HepG2 (cell line): ENCODE measurements around the gene EHD1. TPM values are rescaled to one million over a fixed set of nuclear protein-coding genes. Genes with fewer than 3 reads are reported as not detected.
A peak's percentile ranks its signal among the peaks of the same experiment; 100 is the strongest.

Experiments
- FLYWCH1 ChIP-seq: sonication (generic); formaldehyde crosslinking; IDR thresholded peaks from 2 replicates; pipeline ENCODE4 v1.8.1; 2023; ENCODE audit warnings: mild to moderate bottlenecking, missing genetic modification reagents
- NAIF1 ChIP-seq: sonication (generic); formaldehyde crosslinking; IDR thresholded peaks from 2 replicates; pipeline ENCODE4 v1.5.0; 2020; ENCODE audit warnings: mild to moderate bottlenecking, missing genetic modification reagents, borderline replicate concordance
- NFE2 ChIP-seq: sonication (generic); formaldehyde crosslinking; IDR thresholded peaks from 2 replicates; pipeline ENCODE4 v1.4.0; 2020; ENCODE audit warnings: missing genetic modification reagents
- NKX3-1 ChIP-seq: sonication (generic); formaldehyde crosslinking; IDR thresholded peaks from 2 replicates; pipeline ENCODE4 v1.5.0; 2020; ENCODE audit warnings: missing genetic modification reagents
- NR2F6 ChIP-seq, 2 experiments: IDR thresholded peaks; 2 replicates each; pipeline ENCODE4 v1.6.1; 2016; ENCODE audit warnings: antibody characterized with exemption in 1 of 2, mild to moderate bottlenecking in 1 of 2
- POLR2AphosphoS5 ChIP-seq: IDR thresholded peaks from 2 replicates; pipeline ENCODE4 v1.6.1; 2012; ENCODE audit warnings: low read depth, low read length
- PRDM15 ChIP-seq: sonication (generic); formaldehyde crosslinking; IDR thresholded peaks from 2 replicates; pipeline ENCODE4 v1.4.0; 2020; ENCODE audit warnings: missing genetic modification reagents
- REPIN1 ChIP-seq: sonication (generic); formaldehyde crosslinking; IDR thresholded peaks from 2 replicates; pipeline ENCODE4 v1.8.0; 2022; ENCODE audit warnings: missing genetic modification reagents, low read depth, mild to moderate bottlenecking, borderline replicate concordance
- RFXANK ChIP-seq: IDR thresholded peaks from 2 replicates; pipeline ENCODE4 v1.6.1; 2016
- SP2 ChIP-seq: sonication (generic); formaldehyde crosslinking; IDR thresholded peaks from 2 replicates; pipeline ENCODE4 v1.5.1; 2020; ENCODE audit warnings: mild to moderate bottlenecking, missing genetic modification reagents
- THAP9 ChIP-seq: sonication (generic); formaldehyde crosslinking; IDR thresholded peaks from 2 replicates; pipeline ENCODE4; 2020; ENCODE audit warnings: missing genetic modification reagents, mild to moderate bottlenecking, borderline replicate concordance
- ZBTB26 ChIP-seq: IDR thresholded peaks from 2 replicates; pipeline ENCODE4 v1.6.1; 2016; ENCODE audit warnings: missing compliant biosample characterization, missing genetic modification reagents, borderline replicate concordance
- ZFP36L2 ChIP-seq: sonication (generic); formaldehyde crosslinking; IDR thresholded peaks from 2 replicates; pipeline ENCODE4 v1.4.0; 2020; ENCODE audit warnings: missing genetic modification reagents
- ZFYVE20 ChIP-seq: sonication (generic); formaldehyde crosslinking; IDR thresholded peaks from 2 replicates; pipeline ENCODE4 v1.8.0; 2023; ENCODE audit warnings: low read depth, mild to moderate bottlenecking, moderate library complexity, missing genetic modification reagents, borderline replicate concordance
- ZNF570 ChIP-seq: sonication (generic); formaldehyde crosslinking; IDR thresholded peaks from 2 replicates; pipeline ENCODE4 v1.4.0; 2020; ENCODE audit warnings: mild to moderate bottlenecking, missing genetic modification reagents, borderline replicate concordance
- ZNF761 ChIP-seq: sonication (generic); formaldehyde crosslinking; conservative IDR thresholded peaks from 2 replicates; pipeline ENCODE4 v1.4.0; 2020; ENCODE audit warnings: mild to moderate bottlenecking, missing genetic modification reagents
- ZNF879 ChIP-seq: sonication (generic); formaldehyde crosslinking; IDR thresholded peaks from 2 replicates; pipeline ENCODE4 v1.8.1; 2023; ENCODE audit warnings: missing genetic modification reagents
- ZSCAN30 ChIP-seq: sonication (generic); formaldehyde crosslinking; IDR thresholded peaks from 2 replicates; pipeline ENCODE4 v1.5.0; 2020; ENCODE audit warnings: mild to moderate bottlenecking, missing genetic modification reagents
- polyA plus RNA-seq, 8 experiments: library from polyadenylated mRNA; depleted of rRNA in 3 of 8; stranded (reverse) in 7 of 8; unstranded in 1 of 8; fragments of >200 nt; fragmentation: Illumina TruSeq in 4 of 8; extraction: Trizol in 4 of 8; gene quantifications; 2 replicates each; pipeline versions ENCODE4 v1.2.1 to v1.2.3, GENCODE V29; 2011 to 2016; ENCODE audit warnings: low read depth in 4 of 8, missing spikeins in 1 of 8, mixed read lengths in 1 of 8; ENCODE audit not compliant: insufficient read depth in 1 of 8
- total RNA-seq, 5 experiments: library from RNA; depleted of rRNA; stranded (reverse); fragments of >200 nt; fragmentation: Illumina TruSeq; extraction: Trizol; gene quantifications; 2 replicates each; pipeline ENCODE4 v1.2.3, GENCODE V29; 2016; ENCODE audit warnings: low read depth in 1 of 5
- TF ChIP-seq, protein P1 (sequence below): sonication (generic); formaldehyde crosslinking; IDR thresholded peaks from 2 replicates; pipeline ENCODE4 v1.4.0; 2020; ENCODE audit warnings: mild to moderate bottlenecking, missing genetic modification reagents
- TF ChIP-seq, protein P2 (sequence below): sonication (generic); formaldehyde crosslinking; IDR thresholded peaks from 2 replicates; pipeline ENCODE4 v1.8.0; 2022; ENCODE audit warnings: missing genetic modification reagents, mild to moderate bottlenecking, inconsistent platforms, borderline replicate concordance

EHD1 gene
- total and polyA plus RNA-seq, 2 of the 13 experiments (the other 11 are each of a cell fraction or from before 2014, with no cell fraction given): 23.6 to 26.6 TPM

DNA sequence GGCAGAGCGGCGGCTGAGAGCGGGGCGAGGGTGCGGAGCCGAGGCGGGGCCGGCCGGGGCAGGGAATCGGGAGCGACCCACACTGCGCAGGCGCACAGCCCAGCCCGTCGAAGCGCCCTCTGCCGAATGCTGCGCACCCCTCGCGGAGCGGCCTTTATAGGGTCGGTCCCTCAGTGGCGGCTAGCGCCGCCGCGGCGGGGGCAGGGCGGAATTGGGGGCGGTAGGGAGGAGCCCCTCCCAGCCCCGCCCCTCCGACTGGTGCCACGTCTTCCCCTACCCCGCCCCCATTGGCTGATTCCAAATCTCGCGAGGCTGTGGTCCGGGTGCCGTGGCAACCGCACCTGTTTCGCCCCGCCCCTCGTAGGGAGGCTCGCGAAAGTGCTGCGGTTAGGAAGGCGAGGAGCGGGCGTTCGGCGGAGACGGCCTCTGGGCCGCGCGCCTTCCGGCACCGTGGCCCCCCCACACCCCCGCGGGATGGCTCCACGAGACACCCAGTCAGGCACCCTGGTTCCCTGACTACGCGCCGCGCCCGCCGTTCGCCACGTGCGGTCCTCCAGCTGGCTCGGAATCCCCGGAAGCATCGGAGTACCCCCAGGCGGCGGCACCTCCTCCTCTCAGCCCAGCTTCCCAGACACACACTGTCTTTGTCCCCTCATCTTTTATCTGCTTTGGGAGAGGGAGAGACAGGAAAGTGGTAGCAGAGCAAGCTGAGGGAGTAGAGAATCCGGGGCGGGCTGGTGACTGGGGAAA lies at the start of gene EHD1 (continued):
- TF ChIP-seq, protein P1, sequence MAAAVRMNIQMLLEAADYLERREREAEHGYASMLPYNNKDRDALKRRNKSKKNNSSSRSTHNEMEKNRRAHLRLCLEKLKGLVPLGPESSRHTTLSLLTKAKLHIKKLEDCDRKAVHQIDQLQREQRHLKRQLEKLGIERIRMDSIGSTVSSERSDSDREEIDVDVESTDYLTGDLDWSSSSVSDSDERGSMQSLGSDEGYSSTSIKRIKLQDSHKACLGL: peak; percentile 97
- TF ChIP-seq ZNF761 (CRISPR knock-in tag) (peak; percentile 89), POLR2AphosphoS5 (peak; percentile 88), ZFP36L2 (CRISPR knock-in tag) (no peak; the same call in 1 of the 2 replicates), ZNF879 (CRISPR knock-in tag) (no peak), NAIF1 (CRISPR knock-in tag) (no peak), ZNF570 (CRISPR knock-in tag) (0 out of 2 replicates have a peak, but pooled peaks have one; percentile 6), NFE2 (CRISPR knock-in tag) (no peak), ZBTB26 (CRISPR knock-in tag) (0 out of 2 replicates have a peak, but pooled peaks have one; percentile 21), ZSCAN30 (CRISPR knock-in tag) (no peak), SP2 (CRISPR knock-in tag) (peak; percentile 69), NKX3-1 (CRISPR knock-in tag) (no peak), PRDM15 (CRISPR knock-in tag) (peak; percentile 2; the same call in 1 of the 2 replicates), REPIN1 (no peak; the same call in 1 of the 2 replicates), RFXANK (CRISPR knock-in tag) (no peak), FLYWCH1 (no peak), ZFYVE20 (no peak; the same call in 1 of the 2 replicates), THAP9 (CRISPR knock-in tag) (peak; percentile 29; the same call in 1 of the 2 replicates), NR2F6 (IDR thresholded peaks at IDR 0.05) (no peak), NR2F6 (CRISPR knock-in tag; IDR thresholded peaks at IDR 0.05) (no peak; the same call in 1 of the 2 replicates)
- TF ChIP-seq, protein P2, sequence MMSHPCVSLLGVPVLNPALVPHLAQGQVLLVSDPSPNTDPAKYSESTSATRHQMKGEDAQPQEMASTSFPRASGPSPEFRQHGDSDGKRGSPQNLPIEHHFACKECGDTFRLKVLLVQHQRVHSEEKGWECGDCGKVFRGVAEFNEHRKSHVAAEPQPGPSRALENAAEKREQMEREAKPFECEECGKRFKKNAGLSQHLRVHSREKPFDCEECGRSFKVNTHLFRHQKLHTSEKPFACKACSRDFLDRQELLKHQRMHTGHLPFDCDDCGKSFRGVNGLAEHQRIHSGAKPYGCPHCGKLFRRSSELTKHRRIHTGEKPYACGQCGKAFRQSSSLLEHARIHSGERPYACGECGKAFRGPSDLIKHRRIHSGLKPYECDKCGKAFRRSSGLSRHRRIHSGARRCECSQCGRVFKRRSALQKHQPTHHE (CRISPR knock-in tag): peak; percentile 78; the same call in 1 of the 2 replicates
